WTC11 (cell line): ENCODE data around the gene YIPF6. TPM values are rescaled to one million over a fixed set of nuclear protein-coding genes. Genes with fewer than 3 reads are reported as not detected.

Experiments used
- ATAC-seq: fragments of 200-7000 bp; cut with Tn5 transposase; 2 replicates; pipeline ENCODE4 v1.10.0; 2021; ENCODE audit warnings: mild to moderate bottlenecking, moderate library complexity
- Bru-seq: library from RNA; stranded (reverse); fragments of 400-500 nt; gene quantifications from one replicate; lab custom pipeline; 2021; lab: Mats Ljungman, UMichigan
- CTCF ChIA-PET: fragments of 300-600 bp; sonication (Branson Sonifier 250); formaldehyde crosslinking; loops from one replicate; lab custom pipeline; 2021; ENCODE audit warnings: antibody characterized with exemption; lab: Charles Lee
- POLR2A ChIA-PET: fragments of 350-600 bp; sonication (Branson Sonifier 250); formaldehyde crosslinking; loops from one replicate; lab custom pipeline; 2021; ENCODE audit warnings: antibody characterized with exemption; lab: Charles Lee
- DNase-seq: peaks from one replicate; pipeline ENCODE4 v3.0.0; 2021; ENCODE audit warnings: low spot score
- H3K27ac Mint-ChIP-seq: 2 replicates; pipeline ENCODE4 v1.8.0; 2021; ENCODE audit warnings: mixed read lengths
- H3K27me3 Mint-ChIP-seq: 2 replicates; pipeline ENCODE4 v1.8.0; 2021; ENCODE audit warnings: low read depth, mild to moderate bottlenecking, moderate library complexity, mixed read lengths
- H3K36me3 Mint-ChIP-seq: 2 replicates; pipeline ENCODE4 v1.8.0; 2021; ENCODE audit warnings: mixed read lengths
- H3K4me1 Mint-ChIP-seq: 2 replicates; pipeline ENCODE4 v1.8.0; 2022; ENCODE audit warnings: mixed read lengths
- H3K4me3 Mint-ChIP-seq: 2 replicates; pipeline ENCODE4 v1.8.0; 2021; ENCODE audit warnings: mild to moderate bottlenecking, moderate library complexity, mixed read lengths
- H3K9me3 Mint-ChIP-seq: 2 replicates; pipeline ENCODE4 v1.8.0; 2021; ENCODE audit warnings: mixed read lengths
- ARID4B ChIP-seq: sonication (generic); formaldehyde crosslinking; IDR thresholded peaks from 2 replicates; pipeline ENCODE4 v1.8.0; 2023; ENCODE audit warnings: missing genetic modification reagents, mild to moderate bottlenecking, borderline replicate concordance
- ATF1 ChIP-seq: sonication (generic); formaldehyde crosslinking; IDR thresholded peaks from 2 replicates; pipeline ENCODE4 v1.8.1; 2023; ENCODE audit warnings: mild to moderate bottlenecking, moderate library complexity, missing genetic modification reagents
- CBFB ChIP-seq: sonication (generic); formaldehyde crosslinking; IDR thresholded peaks from 2 replicates; pipeline ENCODE4 v1.8.1; 2022; ENCODE audit warnings: mild to moderate bottlenecking, low read depth, missing genetic modification reagents
- FOXJ3 ChIP-seq: sonication (generic); formaldehyde crosslinking; IDR thresholded peaks from 2 replicates; pipeline ENCODE4 v1.9.0; 2021; ENCODE audit warnings: missing genetic modification reagents, mild to moderate bottlenecking, borderline replicate concordance
- IRF2 ChIP-seq: sonication (generic); formaldehyde crosslinking; IDR thresholded peaks from 2 replicates; pipeline ENCODE4 v1.8.0; 2022; ENCODE audit warnings: low read depth, missing genetic modification reagents, borderline replicate concordance
- KAT7 ChIP-seq: sonication (generic); formaldehyde crosslinking; IDR thresholded peaks from 2 replicates; pipeline ENCODE4 v1.8.1; 2023; ENCODE audit warnings: missing genetic modification reagents, mild to moderate bottlenecking, borderline replicate concordance
- NFATC4 ChIP-seq: fragments of 250-450 bp; sonication (Bioruptor Pico); IDR thresholded peaks from 2 replicates; pipeline ENCODE4 v1.9.0; 2021; ENCODE audit warnings: mild to moderate bottlenecking
- NR2C2 ChIP-seq: sonication (generic); formaldehyde crosslinking; IDR thresholded peaks from 2 replicates; pipeline ENCODE4 v1.8.0; 2022; ENCODE audit warnings: mild to moderate bottlenecking, missing genetic modification reagents
- PRDM15 ChIP-seq: sonication (generic); formaldehyde crosslinking; IDR thresholded peaks from 2 replicates; pipeline ENCODE4 v1.8.0; 2022; ENCODE audit warnings: missing genetic modification reagents
- SMAD4 ChIP-seq: sonication (generic); formaldehyde crosslinking; IDR thresholded peaks from 2 replicates; pipeline ENCODE4 v1.8.0; 2022; ENCODE audit warnings: mild to moderate bottlenecking, missing genetic modification reagents
- STAT6 ChIP-seq: sonication (generic); formaldehyde crosslinking; conservative IDR thresholded peaks from 2 replicates; pipeline ENCODE4 v1.8.1; 2023; ENCODE audit warnings: mild to moderate bottlenecking, low read depth, missing genetic modification reagents, moderate library complexity
- TEAD4 ChIP-seq: sonication (generic); formaldehyde crosslinking; IDR thresholded peaks from 2 replicates; pipeline ENCODE4 v1.8.0; 2022; ENCODE audit warnings: mild to moderate bottlenecking, missing genetic modification reagents
- USF2 ChIP-seq: sonication (generic); formaldehyde crosslinking; IDR thresholded peaks from 2 replicates; pipeline ENCODE4 v1.8.1; 2023; ENCODE audit warnings: mild to moderate bottlenecking, missing genetic modification reagents, moderate library complexity
- ZBTB21 ChIP-seq: sonication (generic); formaldehyde crosslinking; IDR thresholded peaks from 2 replicates; pipeline ENCODE4 v1.8.1; 2023; ENCODE audit warnings: mild to moderate bottlenecking, missing genetic modification reagents, borderline replicate concordance
- ZNF232 ChIP-seq: sonication (generic); formaldehyde crosslinking; IDR thresholded peaks from 2 replicates; pipeline ENCODE4 v1.8.0; 2022; ENCODE audit warnings: mild to moderate bottlenecking, missing genetic modification reagents
- ZNF396 ChIP-seq: fragments of 250-450 bp; sonication (Bioruptor Pico); IDR thresholded peaks from 2 replicates; pipeline ENCODE4 v1.8.0; 2021; ENCODE audit warnings: mild to moderate bottlenecking, moderate library complexity, borderline replicate concordance
- ZNF532 ChIP-seq: fragments of 250-450 bp; sonication (Bioruptor Pico); IDR thresholded peaks from 2 replicates; pipeline ENCODE4 v1.9.0; 2021; ENCODE audit warnings: mild to moderate bottlenecking, borderline replicate concordance
- long read RNA-seq, 3 experiments: library from RNA in 1 of 3; library from capped mRNA in 1 of 3; library from polyadenylated mRNA in 1 of 3; unstranded in 2 of 3; stranded (forward) in 1 of 3; transcript quantifications; one replicate each; pipeline ENCODE4 v2.0.0, GENCODE V29; 2021
- total RNA-seq: library from RNA; stranded (reverse); gene quantifications from 3 replicates; pipeline ENCODE4 v1.2.3, GENCODE V29; 2021

YIPF6 gene
- total RNA-seq: 34.2 to 40.5 TPM (median 38.8 TPM) in 3 replicates
- Bru-seq, nascent RNA: percentile 82 among the genes with signal in this experiment
- long read RNA-seq, experiment 1, full-length matches to known transcripts: 175 of 210 reads
- long read RNA-seq, experiment 1, partial matches to known transcripts: 6 of 210 reads
- long read RNA-seq, experiment 1, other reads (novel, unspliced or antisense): 29 of 210 reads
- long read RNA-seq, experiment 2, full-length matches to known transcripts: 20 of 55 reads
- long read RNA-seq, experiment 2, partial matches to known transcripts: 8 of 55 reads
- long read RNA-seq, experiment 2, other reads (novel, unspliced or antisense): 27 of 55 reads
- long read RNA-seq, experiment 3, full-length matches to known transcripts: 204 of 223 reads
- long read RNA-seq, experiment 3, partial matches to known transcripts: 0 of 223 reads
- long read RNA-seq, experiment 3, other reads (novel, unspliced or antisense): 19 of 223 reads

- CTCF ChIA-PET: interaction anchor here (1.0 to 1.3 kb wide), 2 partner anchors 212 to 302 kb away, joined by 4 to 5 read pairs; no protein-coding TSS in a partner anchor
- H3K36me3 Mint-ChIP-seq: peaks cover 3% of the 10 kb centered on the region; the same call in 1 of the 2 replicates
- H3K27ac Mint-ChIP-seq: peak within 1 kb of the TSS; percentile 98
- H3K4me3 Mint-ChIP-seq: peak within 1 kb of the TSS; percentile 93
- no peaks in the 10 kb centered on the region for H3K9me3 Mint-ChIP-seq
- DNase-seq (peak; percentile 57), ATAC-seq (peak; percentile 86)
- POLR2A ChIA-PET: interaction anchor here (0.6 kb wide), 2 partner anchors 72 to 166 kb away, joined by 3 read pairs; no protein-coding TSS in a partner anchor
- H3K4me1 Mint-ChIP-seq: peaks cover 2% of the 10 kb centered on the region; the same call in 1 of the 2 replicates
- H3K27me3 Mint-ChIP-seq: no peaks in the 10 kb centered on the region
- TF ChIP-seq ARID4B: peak; percentile 37; the same call in 1 of the 2 replicates
- TF ChIP-seq FOXJ3 (CRISPR knock-in tag): no peak
- TF ChIP-seq IRF2 (CRISPR knock-in tag): no peak
- no peak for TF ChIP-seq ZNF396 (CRISPR knock-in tag)
- TF ChIP-seq TEAD4 (CRISPR knock-in tag): no peak
- no peak for TF ChIP-seq ZNF232 (CRISPR knock-in tag)
- no peak for TF ChIP-seq STAT6 (CRISPR knock-in tag)
- TF ChIP-seq ATF1: no peak
- no peak for TF ChIP-seq NFATC4 (CRISPR knock-in tag)
- no peak for TF ChIP-seq ZNF532 (CRISPR knock-in tag)
- no peak for TF ChIP-seq PRDM15 (CRISPR knock-in tag)
- TF ChIP-seq KAT7 (CRISPR knock-in tag): peak; percentile 80; the same call in 1 of the 2 replicates
- no peak for TF ChIP-seq ZBTB21 (CRISPR knock-in tag)
- TF ChIP-seq CBFB (CRISPR knock-in tag): no peak
- TF ChIP-seq USF2 (CRISPR knock-in tag): peak; percentile 57; the same call in 1 of the 2 replicates
- no peak for TF ChIP-seq SMAD4 (CRISPR knock-in tag)
- TF ChIP-seq NR2C2: no peak
Observed at GRCh38 chrX:68498508-68499379, at the start of gene YIPF6. TSS of gene YIPF6 (plus strand) at chrX:68499051. CDS start at chrX:68499067, 16 bp downstream.
